Pulmonary artery endothelial cell (primary cell): ENCODE results near the gene OR5T1. TPM values are rescaled to one million over a fixed set of nuclear protein-coding genes. Genes with fewer than 3 reads are reported as not detected.

Source experiments
- DNase-seq: peaks from one replicate; pipeline ENCODE4 v3.0.0-alpha.2; 2011; ENCODE audit warnings: low read depth, low spot score
- total RNA-seq: library from RNA; depleted of rRNA; stranded (reverse); fragments of >200 nt; gene quantifications from 2 replicates; pipeline ENCODE4 v1.2.3, GENCODE V29; 2014

OR5T1 gene
- total RNA-seq, result not detected in 2 replicates

DNA sequence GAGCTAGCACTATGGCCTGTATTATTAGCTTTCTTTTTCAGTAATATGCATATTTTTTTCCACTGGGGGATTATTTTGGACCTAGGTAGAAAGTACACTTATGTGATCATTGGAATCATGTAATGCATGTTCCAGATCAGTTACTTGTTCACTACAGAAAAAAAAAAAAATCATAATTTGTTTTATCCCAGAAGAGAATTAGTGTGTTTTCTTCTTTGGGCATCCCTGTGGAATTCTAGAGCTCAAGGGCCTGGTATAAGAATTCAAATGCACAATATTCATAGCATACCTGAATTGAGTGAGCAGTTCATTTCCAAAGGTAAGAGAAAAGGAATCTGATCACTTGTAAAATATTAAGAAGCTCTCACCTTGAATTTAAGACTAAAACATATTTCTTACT is at the start of gene OR5T1:
TSS of gene OR5T1 (plus strand) at position 301 of the 400 bp plus-strand sequence. CDS start 1,485 bp downstream, outside the sequence.
- DNase-seq, result no peak

DNA sequence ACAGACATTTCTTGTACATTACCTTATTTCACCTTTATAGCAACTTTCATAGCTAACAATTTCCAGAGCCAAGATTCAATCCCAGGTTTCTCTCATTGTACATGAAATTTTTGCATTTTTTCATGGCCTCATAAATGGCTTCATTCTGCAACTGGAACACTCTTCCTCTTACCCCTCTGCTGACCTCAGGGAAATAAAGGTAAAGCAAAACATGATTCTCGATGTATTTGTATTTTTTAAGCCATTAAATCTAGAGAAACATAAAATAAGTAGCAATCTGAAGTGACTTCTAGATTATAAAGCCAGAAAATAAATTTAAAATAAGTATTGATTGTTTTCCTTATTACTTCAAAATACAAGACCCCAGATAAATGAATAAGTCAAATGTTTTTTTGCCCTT is 39.8 kb upstream of the OR5T1 start, which contains the start of gene OR5T2:
TSS of gene OR5T2 (minus strand) at position 101 of the 400 bp plus-strand sequence. CDS start 1,193 bp downstream, outside the sequence.
- DNase-seq, result no peak

DNA sequence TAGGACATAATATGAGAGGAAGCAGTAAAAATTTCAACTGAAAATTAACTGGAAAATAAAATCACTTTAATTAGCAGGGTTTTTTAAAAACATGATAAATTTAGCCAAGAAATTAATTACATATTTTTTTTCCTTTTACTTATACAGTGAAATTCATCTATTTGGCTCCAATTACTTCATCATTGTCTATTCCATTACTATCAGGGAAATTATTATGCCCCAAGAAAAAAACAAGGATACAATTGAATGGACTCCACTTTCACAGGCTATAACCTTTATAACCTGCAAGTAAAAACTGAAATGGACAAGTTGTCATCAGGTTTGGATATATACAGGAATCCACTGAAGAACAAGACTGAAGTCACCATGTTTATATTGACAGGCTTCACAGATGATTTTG is 22.0 kb upstream of the OR5T1 start, which contains the start of gene OR5T3:
TSS of gene OR5T3 (plus strand) at position 301 of the 400 bp plus-strand sequence. CDS start at position 301, 0 bp downstream.
- no peak for DNase-seq

DNA sequence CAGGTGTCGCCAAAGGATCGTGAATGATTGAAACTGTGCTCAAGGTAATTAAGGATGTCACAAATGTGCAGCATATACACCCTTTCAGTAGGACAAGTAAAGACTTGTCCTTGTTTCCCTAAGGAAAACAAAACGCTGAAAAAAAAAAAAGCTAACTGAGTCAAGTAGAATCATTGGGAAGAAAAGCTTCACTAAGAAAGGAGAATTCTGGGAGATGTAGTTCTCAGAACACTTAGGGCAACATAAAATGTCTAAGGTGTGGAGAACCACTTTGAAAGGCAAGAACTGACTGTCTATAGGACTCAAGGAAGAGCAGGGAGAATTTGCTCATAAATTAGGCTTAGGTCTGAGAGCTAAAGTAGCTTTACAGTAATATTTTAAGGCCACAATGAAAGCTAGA is 2.9 kb upstream of the OR5T1 start:
- no peak for DNase-seq

DNA sequence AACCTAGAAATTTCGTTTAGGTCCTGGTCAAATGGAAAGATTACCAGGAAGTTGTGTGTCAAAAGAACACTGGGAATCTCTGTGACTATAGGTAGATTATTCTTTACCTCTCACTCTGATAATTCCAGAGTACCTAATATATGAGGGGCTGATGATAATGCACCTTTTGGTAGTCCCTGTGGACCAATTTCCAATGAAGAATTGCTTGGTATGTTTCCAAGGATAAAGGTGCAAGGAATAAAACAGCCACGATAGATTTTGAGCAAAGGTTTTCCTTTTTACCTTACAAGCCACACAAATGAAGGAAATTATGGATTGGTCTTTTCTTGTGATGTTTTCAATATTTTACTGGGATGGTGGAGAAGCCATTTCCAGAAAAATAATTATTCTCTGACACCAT is 18.2 kb downstream of the OR5T1 start, which contains the start of gene OR8H1:
TSS of gene OR8H1 (minus strand) at position 101 of the 400 bp plus-strand sequence. CDS start 1,192 bp downstream, outside the sequence.
- no peak for DNase-seq

DNA sequence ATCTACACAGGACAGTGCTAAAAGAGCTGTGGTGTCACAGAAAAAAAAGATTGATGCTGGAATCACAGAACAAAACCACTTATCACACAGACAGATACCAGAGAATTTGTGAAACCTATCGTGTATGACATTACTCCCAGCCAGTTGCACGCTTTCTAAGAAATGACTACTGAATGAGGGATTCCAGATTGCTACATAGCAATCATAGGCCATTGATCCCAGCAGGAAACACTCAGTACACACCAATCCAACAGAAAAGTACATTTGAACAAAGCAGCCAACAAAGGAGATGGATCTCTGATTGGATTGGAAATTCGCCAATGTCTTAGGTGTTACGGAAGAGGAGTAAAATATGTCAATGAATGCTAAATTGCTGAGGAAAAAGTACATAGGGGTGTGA is 22.9 kb downstream of the OR5T1 start:
- no peak for DNase-seq

DNA sequence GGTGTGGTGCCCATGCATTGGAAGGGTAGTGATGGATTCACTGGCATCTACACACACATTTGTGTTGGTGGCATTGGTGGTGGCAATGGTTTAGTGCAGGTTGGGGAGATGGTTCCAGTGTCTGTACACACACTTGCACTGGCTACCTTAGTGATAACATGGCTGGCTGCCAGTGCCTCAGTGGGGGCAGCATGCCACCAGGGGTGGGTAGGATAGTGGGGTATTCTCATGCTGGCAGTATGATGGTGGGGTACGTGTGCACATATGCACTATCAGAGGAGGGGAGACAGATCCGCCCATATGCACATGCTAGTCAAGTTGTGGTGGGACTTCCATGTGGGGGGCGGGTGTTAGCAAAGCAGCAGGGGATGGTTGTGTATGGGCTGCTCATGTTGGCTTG is 33.9 kb downstream of the OR5T1 start:
- DNase-seq, result no peak

DNA sequence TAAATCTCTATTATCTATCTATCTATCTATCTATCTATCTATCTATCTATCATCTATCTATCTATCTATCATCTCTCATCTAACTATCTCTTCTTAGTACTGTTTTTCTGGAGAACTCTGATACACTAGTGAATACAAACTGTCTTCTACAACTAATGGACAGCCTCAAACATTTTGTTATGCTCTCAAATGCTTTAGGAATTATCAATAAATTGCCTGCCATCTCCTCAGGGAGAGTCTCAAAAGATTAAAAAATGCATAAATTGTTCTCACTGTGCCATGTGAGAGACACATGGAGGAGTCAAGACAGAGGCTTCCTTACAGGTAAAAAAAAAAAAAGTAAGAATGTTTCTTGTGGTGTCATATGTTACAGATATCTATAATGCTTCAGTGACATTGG is 40.9 kb downstream of the OR5T1 start, which contains the start of gene OR8K3:
TSS of gene OR8K3 (plus strand) at position 301 of the 400 bp plus-strand sequence. CDS start 3,163 bp downstream, outside the sequence.
- DNase-seq, result no peak

Other genes starting within 250 kb of the OR5T1 start
- gene OR5AS1, start 246.5 kb upstream of the OR5T1 start, total RNA-seq, result not detected in 2 replicates
- gene OR8I2, start 180.8 kb upstream of the OR5T1 start, total RNA-seq, result not detected in 2 replicates
- gene OR8H2, start 170.5 kb upstream of the OR5T1 start, total RNA-seq, result not detected in 2 replicates
- gene OR8H3, start 151.8 kb upstream of the OR5T1 start, total RNA-seq, result not detected in 2 replicates
- gene OR8J3, start 134.0 kb upstream of the OR5T1 start, total RNA-seq, result not detected in 2 replicates
- gene OR8K5, start 113.8 kb upstream of the OR5T1 start, total RNA-seq, result not detected in 2 replicates
- not detected in 2 replicates for gene OR5J2, start 97.5 kb upstream of the OR5T1 start, total RNA-seq
- not detected in 2 replicates for gene OR5T2, start 39.9 kb upstream of the OR5T1 start, total RNA-seq
- not detected in 2 replicates for gene OR5T3, start 21.9 kb upstream of the OR5T1 start, total RNA-seq
- gene OR8H1, start 18.1 kb downstream of the OR5T1 start, total RNA-seq, result not detected in 2 replicates
- not detected in 2 replicates for gene OR8K3, start 41.0 kb downstream of the OR5T1 start, total RNA-seq
- gene OR8K1, start 71.9 kb downstream of the OR5T1 start, total RNA-seq, result not detected in 2 replicates
- gene OR8J1, start 80.1 kb downstream of the OR5T1 start, total RNA-seq, result not detected in 2 replicates
- gene OR8U1, start 101.5 kb downstream of the OR5T1 start, total RNA-seq, result not detected in 2 replicates
- not detected in 2 replicates for gene OR5AL1, start 138.5 kb downstream of the OR5T1 start, total RNA-seq
- gene OR5M3, start 199.2 kb downstream of the OR5T1 start, total RNA-seq, result not detected in 2 replicates
- gene OR5M8, start 217.2 kb downstream of the OR5T1 start, total RNA-seq, result not detected in 2 replicates